Nephron (organoid): ENCODE measurements around the gene SSU72.

Experiments
- H3K27ac Mint-ChIP-seq, 3 experiments: 2 replicates each; pipeline ENCODE4 v1.8.0; 2020; ENCODE audit warnings: mixed read lengths in 3 of 3, mild to moderate bottlenecking in 2 of 3, moderate library complexity in 1 of 3
- H3K27me3 Mint-ChIP-seq: 2 replicates; pipeline ENCODE4 v1.8.0; 2021; ENCODE audit warnings: low read depth, mild to moderate bottlenecking, moderate library complexity, mixed read lengths
- H3K36me3 Mint-ChIP-seq: 2 replicates; pipeline ENCODE4 v1.8.0; 2020; ENCODE audit warnings: low read depth, mixed read lengths
- H3K4me1 Mint-ChIP-seq: 2 replicates; pipeline ENCODE4 v1.8.0; 2020; ENCODE audit warnings: mixed read lengths
- H3K4me3 Mint-ChIP-seq, 3 experiments: 2 replicates each; pipeline ENCODE4 v1.8.0; 2020; ENCODE audit warnings: mild to moderate bottlenecking in 3 of 3, mixed read lengths in 3 of 3, moderate library complexity in 2 of 3
- H3K9me3 Mint-ChIP-seq: 2 replicates; pipeline ENCODE4 v1.8.0; 2020; ENCODE audit warnings: mixed read lengths
- TF ChIP-seq, protein P1 (sequence below), 3 experiments: fragments of 200-600 bp; sonication (generic); IDR thresholded peaks; one replicate each; pipeline ENCODE4 v1.5.0; 2021; ENCODE audit warnings: antibody characterized with exemption in 3 of 3; ENCODE audit not compliant: unreplicated experiment in 3 of 3

SSU72 gene

DNA sequence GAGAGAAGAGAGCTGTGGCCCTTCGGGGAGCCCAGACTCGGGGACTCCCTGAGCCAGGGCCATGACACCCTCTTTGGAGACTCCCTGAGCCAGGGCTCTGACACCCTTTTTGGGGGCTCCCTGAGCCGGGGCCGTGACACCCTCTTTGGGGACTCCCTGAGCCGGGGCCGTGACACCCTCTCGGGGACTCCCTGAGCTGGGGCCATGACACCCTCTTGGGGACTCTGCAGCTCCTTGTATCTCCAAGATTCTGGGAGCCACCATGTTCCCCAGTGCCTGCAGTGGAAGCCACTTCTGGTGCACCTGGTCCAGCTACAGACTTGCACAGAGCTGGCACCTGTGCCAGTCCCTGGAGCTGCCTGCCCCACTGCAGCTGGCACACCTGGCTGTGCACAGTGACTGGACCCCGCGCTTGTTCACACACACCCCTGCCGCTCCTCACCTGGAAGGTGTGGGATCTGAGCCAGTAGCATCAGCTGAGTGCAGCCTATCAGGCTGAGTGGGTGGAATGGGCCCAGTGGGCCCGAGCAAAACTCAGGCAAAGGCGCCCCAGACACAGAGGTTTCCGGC lies 3.8 kb upstream of the SSU72 start:
- TF ChIP-seq, protein P1, sequence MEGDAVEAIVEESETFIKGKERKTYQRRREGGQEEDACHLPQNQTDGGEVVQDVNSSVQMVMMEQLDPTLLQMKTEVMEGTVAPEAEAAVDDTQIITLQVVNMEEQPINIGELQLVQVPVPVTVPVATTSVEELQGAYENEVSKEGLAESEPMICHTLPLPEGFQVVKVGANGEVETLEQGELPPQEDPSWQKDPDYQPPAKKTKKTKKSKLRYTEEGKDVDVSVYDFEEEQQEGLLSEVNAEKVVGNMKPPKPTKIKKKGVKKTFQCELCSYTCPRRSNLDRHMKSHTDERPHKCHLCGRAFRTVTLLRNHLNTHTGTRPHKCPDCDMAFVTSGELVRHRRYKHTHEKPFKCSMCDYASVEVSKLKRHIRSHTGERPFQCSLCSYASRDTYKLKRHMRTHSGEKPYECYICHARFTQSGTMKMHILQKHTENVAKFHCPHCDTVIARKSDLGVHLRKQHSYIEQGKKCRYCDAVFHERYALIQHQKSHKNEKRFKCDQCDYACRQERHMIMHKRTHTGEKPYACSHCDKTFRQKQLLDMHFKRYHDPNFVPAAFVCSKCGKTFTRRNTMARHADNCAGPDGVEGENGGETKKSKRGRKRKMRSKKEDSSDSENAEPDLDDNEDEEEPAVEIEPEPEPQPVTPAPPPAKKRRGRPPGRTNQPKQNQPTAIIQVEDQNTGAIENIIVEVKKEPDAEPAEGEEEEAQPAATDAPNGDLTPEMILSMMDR (IDR thresholded peaks at IDR 0.05; ENCODE audit: unreplicated experiment in 3 of 3), result no peak

DNA sequence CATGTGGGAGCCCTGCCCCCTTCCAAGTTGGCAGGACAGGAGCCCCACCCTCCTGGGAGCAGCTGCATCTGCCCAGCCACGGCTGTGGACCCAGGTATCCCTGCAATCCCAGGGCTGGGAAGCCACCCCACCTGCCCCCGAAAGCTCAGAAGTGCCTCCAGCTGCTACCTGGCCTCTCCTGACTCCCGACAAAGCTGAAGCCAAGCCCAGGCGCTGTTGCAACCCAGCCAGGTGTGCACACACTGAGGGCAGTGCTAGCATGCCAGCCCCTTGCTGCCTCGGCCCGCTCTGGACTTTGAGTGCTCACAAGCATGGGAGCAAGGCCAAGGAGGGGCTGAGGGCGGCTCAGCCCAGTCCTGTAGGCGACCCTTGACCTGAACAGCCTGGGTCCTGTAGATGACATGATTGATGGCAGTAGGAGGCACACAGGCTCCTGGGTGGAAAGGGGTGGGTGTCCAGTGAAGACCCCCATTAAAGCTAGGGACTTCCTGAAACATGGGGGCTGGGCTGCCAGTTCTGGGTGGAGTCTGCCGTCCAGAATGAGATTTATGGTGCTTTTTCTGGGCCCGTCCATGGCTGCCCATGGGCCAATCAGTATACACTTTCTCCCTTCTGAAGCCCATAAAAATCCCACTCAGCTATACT lies 2.8 kb upstream of the SSU72 start:
- Mint-ChIP-seq H3K27me3 (peaks cover 30% of the 10 kb centered on the region), H3K4me1 (peaks cover 13% of the 10 kb centered on the region), H3K36me3 (no peaks in the 10 kb centered on the region), H3K27ac (no peak overlapping the region), H3K4me3 (peak overlapping the region in 1 of 3 experiments; percentile 55), H3K9me3 (no peaks in the 10 kb centered on the region)
- TF ChIP-seq, protein P1 (IDR thresholded peaks at IDR 0.05; ENCODE audit: unreplicated experiment in 3 of 3), result no peak

More for the DNA sequence above, 3.8 kb upstream of the SSU72 start:
- Mint-ChIP-seq H3K4me3 (peak overlapping the region in 1 of 3 experiments; percentile 16), H3K9me3 (no peaks in the 10 kb centered on the region), H3K27me3 (peaks cover 40% of the 10 kb centered on the region), H3K4me1 (peaks cover 10% of the 10 kb centered on the region), H3K27ac (no peak overlapping the region), H3K36me3 (no peaks in the 10 kb centered on the region)

DNA sequence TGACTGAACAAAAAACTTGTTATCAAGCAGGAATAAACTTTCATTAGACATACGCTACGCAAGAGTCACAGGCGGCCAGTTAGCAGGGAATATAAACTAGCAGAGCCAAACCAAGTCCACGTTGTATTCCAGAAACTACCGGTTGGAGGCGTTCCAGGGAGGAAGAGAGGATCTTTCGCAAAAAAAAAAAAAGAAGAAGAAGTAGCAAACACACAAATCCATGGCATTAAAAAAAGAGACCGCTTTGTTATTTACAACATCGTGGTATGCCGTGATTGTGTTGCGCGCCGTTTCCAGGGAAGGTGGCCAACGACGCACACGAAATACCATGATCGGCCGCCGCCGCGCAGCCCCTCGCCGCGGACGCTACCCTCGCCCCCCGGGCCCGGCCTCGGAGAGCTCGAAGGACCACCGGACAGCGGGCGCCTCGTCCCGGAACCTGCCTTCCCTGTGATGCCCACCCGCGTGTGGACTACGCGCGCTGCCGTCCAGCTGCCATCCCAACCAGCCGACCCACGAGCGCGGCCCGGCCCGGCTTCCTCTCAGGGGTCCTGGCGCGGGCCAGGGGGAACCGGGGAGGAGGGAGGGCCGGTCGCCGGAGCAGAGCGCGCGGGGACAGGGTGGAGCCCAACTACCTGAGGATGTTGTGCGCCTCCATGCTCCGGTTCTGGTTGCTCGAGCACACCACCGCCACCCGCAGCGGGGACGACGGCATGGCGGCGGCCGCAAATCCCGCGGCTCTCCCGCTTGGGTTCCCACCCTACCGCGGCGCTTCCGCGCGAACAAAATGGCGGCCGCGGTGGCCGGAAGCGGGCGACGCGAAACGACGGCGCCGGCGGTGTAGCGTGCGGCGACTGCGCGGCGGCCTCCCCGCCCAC lies 581 bp downstream of the SSU72 start:
- Mint-ChIP-seq H3K27me3 (peaks cover 8% of the 10 kb centered on the region), H3K4me3 (peak overlapping the region; percentile 88 to 97 (median 93)), H3K27ac (peak overlapping the region; percentile 96 to 99 (median 98)), H3K9me3 (no peaks in the 10 kb centered on the region), H3K36me3 (peaks cover 15% of the 10 kb centered on the region), H3K4me1 (peaks cover 30% of the 10 kb centered on the region)
- TF ChIP-seq, protein P1 (IDR thresholded peaks at IDR 0.05; ENCODE audit: unreplicated experiment in 3 of 3), result peak in 2 of 3 experiments; percentile 16 to 50

DNA sequence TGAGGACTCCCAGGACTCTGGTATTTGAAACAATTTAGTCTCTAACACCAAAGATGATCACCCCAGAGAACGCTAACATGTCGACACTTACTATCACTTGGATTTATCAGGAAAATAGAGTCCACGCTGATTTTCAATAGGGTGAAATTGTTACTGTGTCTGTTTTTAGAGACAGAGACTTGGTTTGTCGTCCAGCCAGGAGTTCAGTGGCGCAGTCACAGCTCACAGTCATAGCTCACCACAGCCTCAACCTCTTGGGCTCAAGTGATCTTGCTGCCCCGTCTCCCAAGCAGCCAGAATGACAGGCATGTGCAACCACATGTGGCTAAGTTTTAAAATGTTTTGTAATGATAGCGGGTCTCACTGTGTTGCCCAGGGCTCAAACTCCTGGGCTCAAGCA lies 5.3 kb downstream of the SSU72 start:
- Mint-ChIP-seq H3K4me1 (peaks cover 36% of the 10 kb centered on the region), H3K36me3 (peaks cover 38% of the 10 kb centered on the region), H3K27me3 (no peaks in the 10 kb centered on the region), H3K27ac (peak overlapping the region in 1 of 3 experiments; percentile 60), H3K4me3 (peak overlapping the region in 2 of 3 experiments; percentile 46 to 49), H3K9me3 (no peaks in the 10 kb centered on the region)
- TF ChIP-seq, protein P1 (IDR thresholded peaks at IDR 0.05; ENCODE audit: unreplicated experiment in 3 of 3), result no peak

DNA sequence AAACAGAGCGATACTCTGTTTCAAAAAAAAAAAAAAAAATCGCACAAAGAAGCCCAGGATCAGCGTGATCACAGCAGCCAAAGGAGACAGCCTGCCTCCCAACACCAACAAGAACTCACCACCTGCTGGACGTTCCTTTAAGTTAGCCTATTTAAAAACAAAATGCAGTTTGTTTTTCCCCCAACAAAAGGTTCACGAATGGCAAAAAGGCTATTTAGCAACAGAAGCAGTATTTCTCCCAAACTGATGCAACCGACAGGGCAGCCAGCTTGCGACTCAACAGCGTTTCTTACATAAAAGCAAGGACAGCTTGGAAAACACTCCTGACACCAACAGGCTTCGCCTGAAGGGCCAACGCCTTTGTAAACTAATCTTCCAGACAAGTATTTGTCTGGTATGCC lies 6.8 kb downstream of the SSU72 start:
- peak overlapping the region in 2 of 3 experiments; percentile 59 to 74 for H3K4me3 Mint-ChIP-seq
- H3K27me3 Mint-ChIP-seq, result no peaks in the 10 kb centered on the region
- H3K4me1 Mint-ChIP-seq, result peaks cover 31% of the 10 kb centered on the region
- peaks cover 47% of the 10 kb centered on the region for H3K36me3 Mint-ChIP-seq
- H3K9me3 Mint-ChIP-seq, result no peaks in the 10 kb centered on the region
- TF ChIP-seq, protein P1 (IDR thresholded peaks at IDR 0.05; ENCODE audit: unreplicated experiment in 3 of 3), result no peak
- peak overlapping the region in 2 of 3 experiments; percentile 64 to 77 for H3K27ac Mint-ChIP-seq
